ENCODE data around the gene RGL2.

- no peak for TF ChIP-seq CTCF (IDR thresholded peaks at IDR 0.05)
- TF ChIP-seq POLR2A (IDR thresholded peaks at IDR 0.05; ENCODE audit: low read depth) = no peak
These were observed 16.4 kb upstream of the RGL2 start for GRCh38 chr6:33314943-33315792.

All from esophagus muscularis mucosa (tissue), 3 donors.